WI38 (cell line): ENCODE measurements around the gene TMEM208.

Experiments
- H3K4me3 ChIP-seq: 2 replicates; pipeline ENCODE4 v1.5.1; 2011; ENCODE audit warnings: low read depth, mild to moderate bottlenecking, control low read depth, low read length
- CTCF ChIP-seq: IDR thresholded peaks from 2 replicates; pipeline ENCODE4 v1.5.1; 2012; ENCODE audit warnings: low read depth, mild to moderate bottlenecking, control low read depth, low read length

Gene TMEM208

GRCh38 chr16:67204076-67204475, 22.9 kb upstream of the TMEM208 start:
- H3K4me3 ChIP-seq, result no peak overlapping the region
- no peak for TF ChIP-seq CTCF

- TF ChIP-seq CTCF, result no peak
- no peak overlapping the region for H3K4me3 ChIP-seq
Measured at GRCh38 chr16:67206129-67206837, 20.6 kb upstream of the TMEM208 start.

GRCh38 chr16:67206838-67207248, 20.1 kb upstream of the TMEM208 start:
- no peak overlapping the region for H3K4me3 ChIP-seq
- TF ChIP-seq CTCF, result no peak

DNA sequence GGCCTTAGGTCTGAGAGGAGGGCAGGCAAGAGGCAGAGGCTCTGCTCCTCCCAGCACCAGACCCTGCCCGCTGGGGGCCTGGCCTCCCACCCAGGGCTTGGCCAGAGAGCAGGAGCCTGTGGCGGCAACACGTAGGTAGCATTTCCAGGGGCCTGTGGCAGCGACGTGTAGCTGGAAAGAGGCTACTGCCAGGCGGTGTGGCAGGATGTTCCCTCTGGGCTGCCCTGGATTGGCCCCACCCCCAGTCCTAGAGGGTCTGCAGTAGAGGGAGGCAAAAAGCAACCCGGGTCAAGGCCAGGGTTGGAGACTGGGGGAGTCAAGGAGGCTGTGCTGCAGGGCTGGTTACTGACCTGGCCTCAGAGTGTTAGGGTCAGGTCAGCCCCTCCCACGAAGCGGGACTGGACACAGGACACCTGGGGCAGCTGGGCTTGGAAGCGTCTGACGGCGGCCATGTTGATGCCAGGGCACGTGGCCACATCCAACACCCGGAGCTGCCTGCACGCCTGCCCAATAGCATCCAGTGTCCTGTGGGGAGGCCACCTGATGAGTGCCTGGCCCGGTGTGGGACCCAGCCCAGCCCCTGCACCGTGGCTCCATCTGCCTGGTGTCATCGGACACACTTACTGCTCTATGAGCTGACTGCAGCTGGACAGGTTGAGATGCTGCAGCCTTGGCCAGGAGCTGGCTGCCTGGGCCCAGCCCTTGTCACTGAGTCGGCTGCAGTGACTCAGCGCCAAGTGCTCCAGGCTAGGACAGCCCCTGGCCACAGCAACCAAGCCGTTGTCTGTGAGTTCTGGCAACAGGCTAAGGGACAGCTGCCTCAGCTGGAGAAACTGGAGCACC, 19.5 kb upstream of the TMEM208 start:
- TF ChIP-seq CTCF, result no peak
- H3K4me3 ChIP-seq, result no peak overlapping the region

DNA sequence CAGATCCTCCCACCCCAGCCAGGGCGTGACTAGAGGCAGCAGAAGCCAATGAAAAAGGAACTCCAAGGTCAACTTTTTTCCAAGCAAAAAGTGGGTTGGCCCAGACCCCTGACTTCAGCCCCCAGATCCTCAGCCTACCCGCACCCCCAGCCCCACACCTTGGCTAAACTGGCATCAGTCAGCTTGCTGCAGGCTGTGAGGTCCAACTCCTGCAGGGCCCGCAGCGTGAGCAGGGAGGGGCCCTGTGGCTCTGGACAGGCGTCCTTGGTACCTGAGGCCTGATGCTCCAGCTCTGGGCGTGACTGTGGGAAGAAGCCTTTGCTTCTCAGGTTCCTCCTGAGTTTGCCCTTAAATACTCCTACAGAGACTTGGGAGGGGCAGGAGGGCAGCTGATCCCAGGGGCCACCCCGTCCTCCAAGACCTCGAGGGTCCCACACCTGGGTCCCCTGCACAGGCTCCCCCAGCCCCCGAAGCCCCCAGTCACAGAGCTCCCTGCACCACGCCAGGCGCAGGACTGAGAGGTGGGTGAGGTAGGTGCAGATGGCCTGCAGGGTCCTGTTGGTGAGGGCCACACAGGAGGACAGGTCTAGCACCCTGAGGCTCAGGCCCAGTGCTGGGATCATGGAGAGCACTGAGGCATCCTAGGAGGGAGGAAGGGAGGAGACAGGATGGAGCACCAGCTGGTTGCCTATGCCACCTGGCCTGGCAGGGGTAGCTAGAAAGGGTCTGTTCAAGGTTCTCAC, 18.6 kb upstream of the TMEM208 start:
- H3K4me3 ChIP-seq, result no peak overlapping the region
- TF ChIP-seq CTCF, result no peak

DNA sequence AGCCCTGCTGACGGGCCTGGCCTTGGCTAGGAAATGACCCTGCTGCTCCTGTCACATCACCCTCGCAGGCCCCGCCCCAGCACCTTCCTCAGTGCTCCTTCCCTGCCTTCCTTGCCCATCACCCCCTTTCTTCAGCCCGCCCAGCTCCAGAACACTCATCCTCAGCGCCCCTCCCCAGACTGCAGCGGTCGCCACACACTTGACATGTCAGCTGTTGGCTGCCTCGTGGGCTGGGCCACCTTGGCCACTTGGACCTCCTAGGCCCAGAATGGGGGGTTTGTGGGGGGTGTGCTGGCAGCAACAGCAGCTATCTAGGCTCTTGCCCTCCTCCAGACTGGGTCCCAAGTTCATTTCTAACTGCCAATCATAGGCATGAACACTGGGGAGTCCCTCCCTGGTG, 17.4 kb upstream of the TMEM208 start:
- no peak overlapping the region for H3K4me3 ChIP-seq
- no peak for TF ChIP-seq CTCF
